Activated CD4-positive, alpha-beta T cell treated with anti-CD3 and anti-CD28 coated beads, Interleukin-2, amount 50 U/mL, for 48 hours (primary cell): Measurements from ENCODE around the gene GPD2.

Source experiments
- DNase-seq, 2 experiments: peaks; one replicate each; pipeline ENCODE4 v3.0.0-alpha.2; 2020

Gene GPD2

DNA sequence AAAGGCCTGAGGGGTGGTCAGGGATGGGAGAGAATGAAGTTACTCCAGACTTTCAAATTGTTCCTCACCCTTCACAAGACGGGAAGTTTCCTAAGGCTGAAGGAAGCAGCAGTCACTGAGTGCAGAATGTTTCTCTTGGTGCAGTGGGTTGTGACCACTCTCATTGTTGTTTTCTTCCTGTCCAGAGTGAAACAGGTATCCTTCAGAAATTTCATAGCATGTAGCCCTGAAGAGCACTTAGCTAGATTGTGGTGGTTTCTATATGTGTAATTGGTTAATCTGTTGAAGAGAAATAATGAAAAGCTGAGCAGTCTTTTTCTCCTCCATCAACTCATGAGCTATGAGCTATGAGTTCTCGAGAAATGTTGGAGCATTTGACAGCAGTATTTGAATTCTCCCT is 96.8 kb downstream of the GPD2 start:
- DNase-seq: no peak

GRCh38 chr2:156536534-156536933 is 100.4 kb downstream of the GPD2 start:
- no peak for DNase-seq

GRCh38 chr2:156537141-156537540 is 101.0 kb downstream of the GPD2 start:
- DNase-seq: peak in 1 of 2 experiments; percentile 10

DNA sequence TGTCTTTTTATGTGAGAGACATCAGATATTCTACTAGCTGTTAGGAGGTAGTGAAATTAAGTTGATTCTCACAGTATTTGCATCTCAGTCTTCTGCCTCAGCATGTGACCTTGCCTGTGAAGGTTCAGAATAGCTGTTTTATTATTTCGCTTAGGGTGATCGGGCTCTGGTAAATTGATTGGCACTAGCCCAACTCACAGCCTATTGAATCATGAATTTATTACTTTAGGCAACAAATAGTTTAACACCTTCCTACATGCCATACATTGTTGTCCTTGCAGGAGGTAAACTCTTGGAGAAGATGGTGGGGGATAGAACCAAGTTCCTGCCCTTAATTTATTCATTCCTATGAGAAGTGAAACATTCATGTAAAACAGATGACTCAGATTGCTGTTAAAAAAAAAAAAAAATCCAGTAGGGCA is 101.9 kb downstream of the GPD2 start:
- no peak for DNase-seq

DNA sequence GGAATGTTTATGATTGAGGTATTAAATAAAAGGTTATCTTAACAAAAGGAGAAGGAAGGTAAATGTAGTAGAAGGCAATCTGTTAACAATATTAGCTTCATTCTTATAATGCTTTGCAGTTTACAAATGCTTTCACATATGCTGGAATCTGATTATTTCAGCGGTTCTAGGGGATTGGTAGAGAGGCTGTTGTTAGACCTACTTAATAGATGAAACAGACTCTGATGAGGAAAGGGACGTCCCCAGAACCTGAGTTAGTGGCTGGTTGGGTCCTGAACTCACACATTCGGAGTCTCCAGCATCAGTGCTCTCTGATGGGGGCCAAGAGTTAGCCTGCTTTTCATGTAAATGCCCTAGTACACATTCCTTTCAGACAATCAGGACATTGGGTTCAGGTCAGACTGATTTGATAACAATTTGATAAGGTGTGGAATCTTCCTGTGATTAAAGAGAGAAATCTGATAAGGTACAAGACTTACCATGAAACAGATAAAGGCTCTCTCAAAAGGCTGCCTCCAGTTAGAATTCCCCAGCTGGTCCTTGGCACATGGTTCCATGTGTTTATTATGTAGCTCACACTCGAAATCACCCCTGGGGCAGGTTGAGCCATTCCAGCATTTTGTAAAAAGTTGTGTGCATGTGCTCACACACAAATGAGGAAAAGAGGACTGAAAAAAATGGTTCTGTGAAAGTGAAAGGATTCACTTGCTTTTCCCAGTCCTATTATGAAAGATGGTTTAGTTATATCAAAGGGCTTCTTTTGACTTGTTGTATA is 103.1 kb downstream of the GPD2 start:
- no peak for DNase-seq

- DNase-seq: no peak
Observed at GRCh38 chr2:156540706-156541105, 104.5 kb downstream of the GPD2 start.

- DNase-seq: no peak
Observed at GRCh38 chr2:156541229-156541628, 105.0 kb downstream of the GPD2 start.

DNA sequence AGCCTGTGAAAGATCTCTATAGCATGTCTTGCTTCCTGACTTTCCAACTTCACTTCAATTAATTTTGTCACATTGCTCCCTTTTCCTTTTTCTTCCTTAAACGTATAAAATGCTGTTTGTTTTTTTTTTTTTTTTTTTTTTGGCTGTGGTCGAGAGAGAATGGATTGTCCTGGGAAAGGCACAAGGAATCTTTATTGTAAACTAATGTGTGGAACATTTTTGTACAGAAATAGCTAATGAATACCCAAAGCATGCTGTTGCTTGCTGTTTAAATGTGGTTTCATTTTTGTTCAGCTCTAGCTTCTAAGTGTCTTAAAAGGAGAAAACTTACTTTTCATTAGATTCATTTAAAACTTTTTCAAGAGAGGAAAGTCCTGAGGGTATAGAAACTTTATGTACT is 105.5 kb downstream of the GPD2 start:
- no peak for DNase-seq

DNA sequence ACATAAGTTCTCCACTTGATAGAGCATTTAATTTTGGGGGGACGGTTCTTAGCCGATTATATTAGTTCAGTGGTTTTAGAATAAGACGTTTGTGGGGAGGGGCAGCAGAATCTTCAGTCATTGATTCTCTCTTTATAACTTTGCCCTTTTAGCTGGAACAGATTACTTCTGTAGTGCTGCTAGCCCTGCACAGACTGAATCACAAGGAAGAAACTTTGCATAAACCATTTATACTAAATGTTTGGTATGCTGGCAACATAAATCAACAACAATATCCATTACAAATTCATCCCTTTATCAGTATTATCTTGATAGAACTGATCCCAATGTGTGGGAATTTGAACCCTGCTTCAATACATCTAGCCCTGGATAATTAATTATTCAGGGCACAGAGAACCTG is 112.2 kb downstream of the GPD2 start:
- no peak for DNase-seq

DNA sequence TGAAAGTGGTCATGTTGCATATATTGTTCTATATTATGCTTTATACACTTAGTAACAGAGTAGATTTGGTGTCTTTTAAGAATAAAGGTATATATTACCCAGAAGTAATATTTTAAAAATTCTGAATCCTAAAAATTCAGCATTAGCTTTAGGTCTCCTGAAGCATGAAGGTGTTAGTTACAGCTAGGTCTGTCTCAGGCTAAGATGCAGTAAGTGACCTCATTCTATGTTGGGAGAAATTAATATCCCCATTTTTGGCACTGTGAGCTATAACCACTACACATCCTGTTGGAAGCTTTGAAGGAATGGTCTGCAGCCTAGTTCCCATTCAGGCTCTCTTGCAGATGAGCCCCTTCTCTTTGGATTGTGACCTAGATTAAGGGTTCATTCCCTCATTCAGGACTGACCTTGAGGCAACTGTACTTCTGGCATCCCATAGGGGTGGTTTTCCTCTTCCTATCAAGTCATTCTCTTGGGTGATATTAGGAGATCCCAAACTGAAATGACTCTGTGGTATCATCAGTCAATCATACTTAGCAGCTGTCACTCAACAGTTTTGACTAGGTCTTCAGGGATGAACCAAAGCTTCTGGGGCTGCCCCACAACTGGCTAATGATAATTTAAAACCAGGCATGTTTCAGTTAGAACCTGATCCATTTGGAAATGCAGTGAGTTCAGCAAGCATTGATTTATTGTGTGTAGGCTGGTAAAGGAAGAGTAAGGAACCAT is 117.7 kb downstream of the GPD2 start:
- DNase-seq: no peak

GRCh38 chr2:156561326-156561725 is 125.1 kb downstream of the GPD2 start:
- no peak for DNase-seq

DNA sequence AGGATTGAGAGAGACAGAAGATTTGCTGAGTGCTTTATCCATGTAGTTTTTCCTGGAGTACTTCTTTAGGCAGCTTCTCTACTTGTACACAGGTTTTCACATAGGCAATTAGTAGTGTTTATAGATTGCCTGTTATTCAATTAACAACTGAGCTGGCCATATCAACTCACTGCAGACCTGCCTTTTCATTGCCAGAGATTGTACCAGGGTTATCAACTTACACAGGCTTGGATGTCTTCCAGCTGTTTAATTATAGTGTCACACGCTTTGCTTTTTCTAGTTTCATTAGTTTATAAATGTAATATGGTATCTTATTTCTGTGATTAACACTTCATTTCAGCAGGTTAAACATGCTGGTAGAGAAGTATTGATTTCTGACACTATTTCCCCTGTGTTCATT is 125.9 kb downstream of the GPD2 start:
- no peak for DNase-seq

DNA sequence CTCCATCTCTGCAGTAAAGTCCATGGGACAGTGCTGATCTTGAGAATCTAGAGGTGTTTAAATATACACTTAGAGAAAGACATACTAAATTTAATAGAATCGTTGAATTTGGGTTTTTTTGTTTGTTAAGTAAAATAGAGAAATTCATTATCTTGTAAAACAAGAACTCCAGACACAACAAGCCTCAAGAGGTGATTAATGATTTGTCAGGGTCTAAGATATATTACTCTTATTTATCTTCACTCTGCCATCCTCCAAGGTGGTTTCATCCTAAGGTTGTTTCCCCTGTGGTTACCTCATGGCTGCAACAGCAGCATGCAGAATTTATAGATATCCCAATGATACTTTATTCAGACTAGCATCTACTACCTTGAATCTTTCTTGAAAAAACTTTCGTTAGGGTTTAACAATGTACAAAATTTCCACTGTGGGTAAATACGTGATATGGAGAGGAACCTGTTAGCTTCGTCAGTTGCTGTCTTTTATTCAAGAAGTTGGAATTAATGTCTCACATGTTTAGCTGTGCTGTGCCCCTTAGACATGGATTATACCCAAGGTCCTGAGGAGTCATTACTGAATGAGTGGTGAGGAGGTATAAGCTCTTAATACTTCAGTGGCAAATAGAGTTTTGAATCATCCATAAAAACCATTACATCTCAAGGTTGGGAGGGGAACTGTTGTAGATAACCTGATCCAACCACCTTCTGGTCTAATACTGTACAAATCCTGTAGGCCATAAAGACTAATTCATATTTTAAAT is 128.0 kb downstream of the GPD2 start:
- DNase-seq: no peak

GRCh38 chr2:156565066-156565710 is 129.0 kb downstream of the GPD2 start:
- no peak for DNase-seq

DNA sequence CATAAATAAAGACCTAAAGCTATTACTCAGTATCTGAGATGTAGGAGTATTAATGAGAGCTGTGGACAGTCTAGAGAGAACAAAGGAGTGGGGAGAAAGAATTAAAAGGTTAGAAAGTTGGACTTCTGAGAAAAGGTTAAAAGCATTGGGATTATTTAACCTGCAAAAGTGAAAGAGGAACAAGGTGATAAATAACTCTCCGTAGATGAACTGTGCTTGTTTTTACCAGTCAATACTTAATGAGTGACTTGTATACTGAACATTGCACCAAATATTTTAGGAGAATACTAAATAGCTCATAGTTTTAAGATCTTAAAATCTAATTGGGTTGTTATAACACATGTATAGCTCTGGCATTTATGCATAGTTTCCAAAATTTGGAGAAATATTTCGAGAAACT is 137.5 kb downstream of the GPD2 start:
- no peak for DNase-seq

DNA sequence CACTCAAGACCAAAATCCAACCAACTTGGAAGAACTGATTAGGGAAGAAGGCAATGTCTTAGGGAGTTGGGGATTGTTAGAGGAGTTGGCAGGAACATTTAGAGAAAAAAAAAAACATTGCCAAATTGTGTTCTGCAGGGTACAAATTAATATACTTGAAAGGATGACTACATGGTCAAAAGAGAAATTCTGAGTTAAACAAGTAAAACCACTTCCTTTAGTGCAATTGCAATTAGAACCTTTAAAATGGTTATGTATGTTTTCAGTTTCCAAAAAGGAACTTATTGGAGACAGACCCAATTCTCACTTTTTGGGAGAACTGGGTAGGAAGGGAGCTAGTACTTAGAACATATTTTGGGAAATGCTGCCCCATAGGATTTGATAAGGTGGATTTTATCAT is 137.9 kb downstream of the GPD2 start:
- no peak for DNase-seq

DNA sequence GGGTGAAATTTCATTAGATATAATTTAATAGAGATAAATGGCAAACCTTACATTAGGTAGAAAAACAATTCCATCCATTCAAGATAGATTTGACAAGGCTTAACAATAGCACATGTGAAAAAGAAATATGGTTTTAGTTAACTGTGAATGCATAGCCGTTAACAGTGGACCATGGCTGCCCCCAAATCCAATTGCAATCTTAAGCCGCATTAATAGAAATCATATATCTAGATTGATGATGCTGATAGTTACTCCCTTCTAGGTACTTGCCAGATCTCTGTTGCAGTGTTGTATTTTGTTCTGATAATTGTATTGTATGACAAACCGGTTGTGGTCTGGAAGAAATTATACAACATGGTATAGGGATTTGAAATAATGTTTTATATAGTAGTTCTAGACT is 139.8 kb downstream of the GPD2 start:
- no peak for DNase-seq

DNA sequence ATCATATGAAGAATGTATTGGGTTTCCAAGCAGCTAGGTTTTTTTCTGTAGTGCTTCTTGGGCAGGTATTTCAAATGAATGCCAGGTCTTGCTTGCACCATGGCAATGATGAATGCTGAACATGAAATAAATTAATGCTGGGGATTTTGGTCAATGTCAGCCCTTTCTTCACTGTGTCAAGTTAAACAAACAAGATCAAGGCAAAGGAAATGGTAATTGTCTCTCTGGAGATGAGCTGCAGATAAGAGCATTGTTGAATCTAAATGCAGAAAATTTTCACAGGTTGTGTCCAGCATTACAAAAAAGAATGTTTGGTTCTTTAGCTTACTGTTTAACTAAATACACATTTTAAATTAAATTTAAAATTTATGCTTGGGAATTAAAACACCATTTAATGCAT is 144.3 kb downstream of the GPD2 start:
- DNase-seq: no peak

DNA sequence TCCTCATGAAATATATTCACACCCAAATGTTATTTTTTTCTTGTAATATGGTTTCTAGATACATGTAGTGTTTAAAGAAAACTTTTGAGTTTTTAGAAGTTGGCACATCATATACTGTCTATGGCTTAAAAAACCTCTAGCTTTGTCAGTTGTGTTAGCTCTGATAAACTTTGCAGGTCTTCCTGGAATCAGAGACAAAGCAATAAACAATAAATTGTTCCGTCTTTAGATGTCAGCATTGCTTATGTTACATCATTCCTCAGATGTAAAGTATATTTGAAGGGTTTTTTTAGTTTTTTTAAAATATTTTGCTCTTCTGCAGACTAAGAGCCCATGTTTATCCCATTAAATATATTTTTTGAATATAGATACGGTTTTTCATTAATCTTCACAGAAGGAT is 145.1 kb downstream of the GPD2 start:
- DNase-seq: no peak

GRCh38 chr2:156585457-156585856 is 149.3 kb downstream of the GPD2 start:
- no peak for DNase-seq

DNA sequence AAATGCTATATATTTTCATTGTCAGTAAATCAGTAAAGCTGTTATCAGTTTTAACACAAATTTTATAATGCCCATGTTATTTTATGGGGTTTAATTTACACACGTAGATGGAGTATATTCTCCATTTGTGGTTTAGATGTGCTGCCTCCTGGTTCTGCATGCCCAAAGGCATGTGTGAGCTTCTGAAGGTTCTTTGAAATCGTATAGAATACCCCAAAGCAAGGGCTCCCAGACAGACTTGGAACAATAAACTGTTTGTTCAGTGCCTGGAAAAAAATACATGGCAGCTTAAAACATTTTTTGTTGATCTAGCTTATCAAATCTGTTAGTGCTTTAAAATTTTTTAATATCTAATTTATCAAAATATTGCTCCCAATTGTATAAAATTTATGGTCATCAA is 150.4 kb downstream of the GPD2 start:
- DNase-seq: no peak

DNA sequence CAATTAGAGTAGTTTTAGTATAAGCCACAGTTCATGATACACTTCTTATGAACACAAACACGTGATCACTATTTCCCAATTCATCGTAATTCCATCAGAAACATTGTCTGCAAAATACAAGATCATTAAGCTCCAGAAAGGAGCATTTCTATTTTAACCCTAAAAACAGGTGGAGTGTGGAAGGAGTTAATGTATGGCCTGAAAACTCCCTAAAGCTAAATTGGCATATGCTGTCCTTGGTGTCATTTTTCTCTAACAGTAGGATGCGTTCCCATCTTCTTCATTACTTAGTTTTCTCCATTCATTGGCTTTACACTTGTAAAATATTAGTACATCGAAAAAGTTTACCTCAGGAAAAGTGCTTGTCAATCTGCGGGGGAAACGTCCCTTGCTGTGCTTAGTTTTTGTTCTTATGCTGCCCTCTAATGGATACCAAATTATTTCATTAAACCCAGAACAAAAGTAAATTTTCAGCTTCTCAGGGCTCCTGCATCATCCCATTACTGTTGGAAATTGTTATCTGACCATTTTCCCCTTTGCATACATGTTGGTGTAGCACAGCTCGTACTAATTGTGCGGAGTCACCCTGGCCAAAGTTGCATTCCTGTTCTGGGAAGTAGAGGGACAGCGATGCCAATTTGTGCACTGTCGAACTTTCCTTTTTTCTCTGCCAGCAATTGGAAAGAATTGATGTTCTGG is 153.4 kb downstream of the GPD2 start:
- DNase-seq: peak; percentile 1 to 7
